ENCODE results near the gene NANOG. TPM values are rescaled to one million over a fixed set of nuclear protein-coding genes. Genes with fewer than 3 reads are reported as not detected.
"Not testable (repeated sequence)": the region's sequence is repeated elsewhere in the genome, so short reads cannot be mapped to it uniquely, and the experiment has no call there.

Gene NANOG
- total RNA-seq, 1 experiment from 2014 or later, result not detected

DNA sequence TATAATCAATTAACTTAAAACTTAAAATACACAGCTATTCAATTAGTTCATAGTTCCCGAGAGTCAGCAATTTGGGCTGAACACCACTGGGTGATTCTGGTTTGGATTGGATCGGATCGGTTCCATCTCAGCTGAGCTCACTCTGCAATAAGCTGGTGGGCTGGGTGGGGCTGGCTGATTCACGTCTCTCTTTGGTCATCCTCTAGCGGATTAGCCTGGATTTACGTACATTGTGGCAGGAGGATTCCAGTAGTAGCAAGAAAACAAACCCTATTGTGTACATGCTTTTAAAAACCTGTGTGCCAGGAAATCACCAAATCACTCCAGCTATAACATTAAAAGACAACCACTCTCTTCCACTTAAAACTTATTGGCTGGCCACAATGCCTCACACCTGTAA lies 38.9 kb upstream of the NANOG start:
- H3K9me3 Mint-ChIP-seq (ENCODE audit: unreplicated experiment), result no peaks in the 10 kb centered on the region
- intact Hi-C loops (cut with micrococcal nuclease), result no loop called here
- H3K27me3 Mint-ChIP-seq (ENCODE audit: insufficient read depth, unreplicated experiment), result no peaks in the 10 kb centered on the region
- no peaks in the 10 kb centered on the region for H3K36me3 Mint-ChIP-seq (ENCODE audit: insufficient read depth, unreplicated experiment)
- CTCF ChIA-PET, result interaction anchor here (1.8 to 2.0 kb wide), 2 partner anchors 25 to 55 kb away, joined by 4 to 8 read pairs; no protein-coding TSS in a partner anchor
- TF ChIP-seq CTCF (IDR thresholded peaks at IDR 0.05; ENCODE audit: unreplicated experiment), result no peak
- no peaks in the 10 kb centered on the region for H3K4me1 Mint-ChIP-seq (ENCODE audit: insufficient read depth, unreplicated experiment)
- H3K4me3 Mint-ChIP-seq (ENCODE audit: unreplicated experiment), result no peak overlapping the region
- BruUV-seq (replicated peaks), result no TSS peak
- no peak overlapping the region for H3K27ac Mint-ChIP-seq (ENCODE audit: low read depth, unreplicated experiment)
- POLR2A ChIA-PET, result no interaction called here
- DNase-seq (ENCODE audit: unreplicated experiment), result no peak

- Mint-ChIP-seq H3K9me3 (ENCODE audit: unreplicated experiment) (no peaks in the 10 kb centered on the region), H3K27ac (ENCODE audit: low read depth, unreplicated experiment) (no peak overlapping the region), H3K4me3 (ENCODE audit: unreplicated experiment) (no peak overlapping the region), H3K4me1 (ENCODE audit: insufficient read depth, unreplicated experiment) (no peaks in the 10 kb centered on the region), H3K27me3 (ENCODE audit: insufficient read depth, unreplicated experiment) (no peaks in the 10 kb centered on the region), H3K36me3 (ENCODE audit: insufficient read depth, unreplicated experiment) (no peaks in the 10 kb centered on the region)
- intact Hi-C loops (cut with micrococcal nuclease), result no loop called here
- POLR2A ChIA-PET, result no interaction called here
- DNase-seq (ENCODE audit: unreplicated experiment), result no peak
- no peak for TF ChIP-seq CTCF (IDR thresholded peaks at IDR 0.05; ENCODE audit: unreplicated experiment)
- CTCF ChIA-PET, result interaction anchor here (0.6 to 2.0 kb wide), 4 partner anchors 26 to 98 kb away, joined by 3 to 8 read pairs (median 4); no protein-coding TSS in a partner anchor
- BruUV-seq (replicated peaks), result no TSS peak
Measured at GRCh38 chr12:7751394-7751793, 37.8 kb upstream of the NANOG start.

DNA sequence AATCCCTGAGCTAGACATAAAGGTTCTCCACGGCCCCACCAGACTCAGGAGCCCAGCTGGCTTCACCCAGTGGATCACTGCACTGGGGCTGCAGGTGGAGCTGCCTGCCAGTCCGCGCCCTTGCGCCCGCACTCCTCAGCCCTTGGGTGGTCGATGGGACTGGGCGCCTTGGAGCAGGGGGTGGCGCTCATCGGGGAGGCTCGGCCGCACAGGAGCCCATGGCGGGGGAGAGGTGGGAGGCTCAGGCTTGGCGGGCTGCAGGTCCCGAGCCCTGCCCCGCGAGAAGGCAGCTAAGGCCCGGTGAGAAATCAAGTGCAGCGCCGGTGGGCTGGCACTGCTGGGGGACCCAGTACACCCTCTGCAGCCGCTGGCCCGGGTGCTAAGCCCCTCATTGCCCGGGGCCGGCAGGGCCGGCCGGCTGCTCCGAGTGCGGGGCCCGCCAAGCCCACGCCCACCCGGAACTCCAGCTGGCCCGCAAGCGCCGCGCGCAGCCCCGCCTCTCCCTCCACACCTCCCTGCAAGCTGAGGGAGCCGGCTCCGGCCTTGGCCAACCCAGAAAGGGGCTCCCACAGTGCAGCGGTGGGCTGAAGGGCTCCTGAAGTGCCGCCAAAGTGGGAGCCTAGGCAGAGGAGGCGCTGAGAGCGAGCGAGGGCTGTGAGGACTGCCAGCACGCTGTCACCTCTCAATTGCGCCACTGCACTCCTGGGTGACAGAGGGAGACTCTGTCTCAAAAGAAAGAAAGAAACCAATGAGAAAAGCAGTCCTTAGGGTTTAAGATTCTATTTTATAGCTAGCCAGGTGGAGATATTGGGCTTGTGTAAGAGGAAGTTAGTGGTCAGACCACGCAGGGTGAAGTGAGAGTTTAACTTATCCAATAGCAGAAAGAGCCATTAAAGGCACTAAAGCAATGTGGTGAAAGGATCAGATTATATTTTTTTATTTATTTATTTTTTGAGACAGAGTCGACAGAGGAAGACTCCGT lies 37.0 kb upstream of the NANOG start:
- H3K4me3 Mint-ChIP-seq (ENCODE audit: unreplicated experiment); BruUV-seq (replicated peaks); H3K27ac Mint-ChIP-seq (ENCODE audit: low read depth, unreplicated experiment); H3K9me3 Mint-ChIP-seq (ENCODE audit: unreplicated experiment); DNase-seq (ENCODE audit: unreplicated experiment); H3K27me3 Mint-ChIP-seq (ENCODE audit: insufficient read depth, unreplicated experiment); H3K4me1 Mint-ChIP-seq (ENCODE audit: insufficient read depth, unreplicated experiment); intact Hi-C loops (cut with micrococcal nuclease); POLR2A ChIA-PET; H3K36me3 Mint-ChIP-seq (ENCODE audit: insufficient read depth, unreplicated experiment): not testable (repeated sequence)
- CTCF ChIA-PET, result interaction anchor here (0.6 to 2.0 kb wide), 3 partner anchors 27 to 53 kb away, joined by 3 to 8 read pairs (median 4); no protein-coding TSS in a partner anchor

GRCh38 chr12:7755668-7756067 lies 33.5 kb upstream of the NANOG start:
- H3K36me3 Mint-ChIP-seq (ENCODE audit: insufficient read depth, unreplicated experiment); CTCF ChIA-PET; BruUV-seq (replicated peaks); DNase-seq (ENCODE audit: unreplicated experiment); H3K9me3 Mint-ChIP-seq (ENCODE audit: unreplicated experiment); H3K4me3 Mint-ChIP-seq (ENCODE audit: unreplicated experiment); H3K4me1 Mint-ChIP-seq (ENCODE audit: insufficient read depth, unreplicated experiment); intact Hi-C loops (cut with micrococcal nuclease); POLR2A ChIA-PET; H3K27ac Mint-ChIP-seq (ENCODE audit: low read depth, unreplicated experiment); H3K27me3 Mint-ChIP-seq (ENCODE audit: insufficient read depth, unreplicated experiment): not testable (repeated sequence)

DNA sequence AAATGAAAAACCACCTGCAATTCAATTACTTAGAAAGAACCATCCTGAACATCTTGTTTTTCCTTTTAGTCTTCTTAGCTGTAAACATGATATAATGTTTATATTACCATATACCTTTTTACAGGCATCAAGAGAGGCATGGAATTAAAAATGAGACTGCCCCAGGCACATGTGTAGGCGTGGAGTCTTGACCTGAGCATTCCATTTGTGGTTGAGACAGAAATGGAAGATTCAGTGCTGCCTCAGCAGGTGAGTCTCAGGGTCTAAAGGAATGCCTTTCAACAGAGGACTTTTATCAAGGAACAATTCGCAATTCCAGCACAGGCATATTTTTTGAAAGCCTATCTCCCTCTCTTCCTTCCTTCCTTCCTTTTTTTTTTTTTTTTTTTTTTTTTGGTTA lies 32.2 kb upstream of the NANOG start:
- H3K36me3 Mint-ChIP-seq (ENCODE audit: insufficient read depth, unreplicated experiment), result no peaks in the 10 kb centered on the region
- CTCF ChIA-PET, result no interaction called here
- H3K27me3 Mint-ChIP-seq (ENCODE audit: insufficient read depth, unreplicated experiment), result no peaks in the 10 kb centered on the region
- POLR2A ChIA-PET, result no interaction called here
- no peaks in the 10 kb centered on the region for H3K9me3 Mint-ChIP-seq (ENCODE audit: unreplicated experiment)
- TF ChIP-seq CTCF (IDR thresholded peaks at IDR 0.05; ENCODE audit: unreplicated experiment), result no peak
- H3K4me1 Mint-ChIP-seq (ENCODE audit: insufficient read depth, unreplicated experiment), result no peaks in the 10 kb centered on the region
- peak; percentile 6 for DNase-seq (ENCODE audit: unreplicated experiment)
- H3K27ac Mint-ChIP-seq (ENCODE audit: low read depth, unreplicated experiment), result no peak overlapping the region
- no peak overlapping the region for H3K4me3 Mint-ChIP-seq (ENCODE audit: unreplicated experiment)
- intact Hi-C loops (cut with micrococcal nuclease), result no loop called here
- BruUV-seq (replicated peaks), result no TSS peak
